ENCODE results near the gene CC2D2A. TPM values are rescaled to one million over a fixed set of nuclear protein-coding genes. Genes with fewer than 3 reads are reported as not detected.
"Not testable (repeated sequence)": the region's sequence is repeated elsewhere in the genome, so short reads cannot be mapped to it uniquely, and the experiment has no call there.

The CC2D2A gene
- total RNA-seq, 2 experiments from 2014 or later: not detected

DNA sequence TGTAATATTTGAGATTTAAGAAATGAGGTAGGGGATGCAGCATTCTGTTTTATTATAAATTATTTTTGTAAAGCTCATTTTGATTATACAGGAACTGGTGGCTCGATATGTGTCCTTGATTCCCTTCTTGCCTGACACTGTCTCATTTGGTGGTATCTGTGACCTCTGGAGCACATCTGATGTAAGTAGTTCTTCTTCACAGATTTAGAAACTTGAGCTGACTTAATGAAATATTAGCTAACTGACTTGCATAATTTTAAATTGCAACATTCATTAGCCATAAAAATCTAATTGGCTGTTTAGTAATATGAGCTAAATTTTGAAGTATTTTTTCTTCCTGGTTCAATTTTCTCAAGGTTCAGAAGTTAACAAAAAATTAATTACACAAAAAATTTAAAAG, 116.4 kb downstream of the CC2D2A start:
- Mint-ChIP-seq H3K36me3 (ENCODE audit: low read depth) (peaks cover 1% of the 10 kb centered on the region), H3K9me3 (no peaks in the 10 kb centered on the region), H3K27me3 (ENCODE audit: low read depth) (no peaks in the 10 kb centered on the region), H3K27ac (no peak overlapping the region), H3K4me1 (ENCODE audit: low read depth) (peaks cover 2% of the 10 kb centered on the region), H3K4me3 (no peak overlapping the region)
- CTCF ChIA-PET: no interaction called here
- DNase-seq: no peak
- intact Hi-C loops (cut with micrococcal nuclease): no loop called here

DNA sequence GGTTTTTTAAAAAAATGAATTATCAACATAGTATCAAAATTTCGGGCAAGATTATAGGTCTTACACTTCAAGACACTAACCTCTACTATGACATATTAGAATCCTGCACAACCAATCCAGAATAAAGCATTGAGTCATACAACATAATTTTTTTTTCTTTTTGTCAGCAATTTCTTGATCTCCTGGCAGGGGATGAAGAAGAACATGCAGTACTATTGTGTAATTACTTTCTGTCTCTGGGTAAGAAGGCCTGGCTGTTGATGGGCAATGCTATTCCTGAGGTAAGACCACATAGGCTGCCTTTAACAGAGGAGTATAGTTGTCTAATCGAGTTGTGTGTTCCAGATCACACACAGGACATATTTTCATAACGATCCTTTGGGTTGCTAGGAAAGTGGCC, 118.0 kb downstream of the CC2D2A start:
- Mint-ChIP-seq H3K27me3 (ENCODE audit: low read depth) (no peaks in the 10 kb centered on the region), H3K36me3 (ENCODE audit: low read depth) (peaks cover 1% of the 10 kb centered on the region), H3K4me1 (ENCODE audit: low read depth) (no peaks in the 10 kb centered on the region), H3K9me3 (no peaks in the 10 kb centered on the region), H3K27ac (no peak overlapping the region), H3K4me3 (no peak overlapping the region)
- no peak for DNase-seq
- intact Hi-C loops (cut with micrococcal nuclease): no loop called here
- CTCF ChIA-PET: no interaction called here

DNA sequence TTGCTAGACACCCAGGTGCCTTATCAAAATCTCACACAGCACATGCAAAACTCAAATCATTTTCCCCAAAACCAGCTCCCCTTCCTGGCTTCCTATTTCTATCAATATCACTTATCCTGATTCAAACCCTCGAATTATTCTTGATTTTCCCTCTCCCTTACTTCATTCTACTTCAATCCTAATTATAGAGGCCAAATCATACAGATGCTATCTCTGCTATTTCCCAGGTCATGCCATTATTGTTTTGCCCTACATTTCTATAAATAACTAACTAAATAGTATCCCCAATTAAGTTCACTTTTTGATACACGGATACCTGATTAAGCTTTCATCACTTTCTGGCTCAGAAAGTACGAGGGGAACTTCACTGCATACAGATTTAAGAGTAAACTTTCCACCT, 123.1 kb downstream of the CC2D2A start:
- intact Hi-C loops (cut with micrococcal nuclease): no loop called here
- H3K27me3 Mint-ChIP-seq (ENCODE audit: low read depth): no peaks in the 10 kb centered on the region
- CTCF ChIA-PET: no interaction called here
- H3K36me3 Mint-ChIP-seq (ENCODE audit: low read depth): peaks cover 1% of the 10 kb centered on the region
- no peak overlapping the region for H3K4me3 Mint-ChIP-seq
- no peak for DNase-seq
- H3K9me3 Mint-ChIP-seq: no peaks in the 10 kb centered on the region
- H3K4me1 Mint-ChIP-seq (ENCODE audit: low read depth): no peaks in the 10 kb centered on the region
- no peak overlapping the region for H3K27ac Mint-ChIP-seq

GRCh38 chr4:15598644-15599043, 129.0 kb downstream of the CC2D2A start:
- H3K27me3 Mint-ChIP-seq (ENCODE audit: low read depth): no peaks in the 10 kb centered on the region

GRCh38 chr4:15600176-15600575, 130.5 kb downstream of the CC2D2A start:
- no peaks in the 10 kb centered on the region for H3K27me3 Mint-ChIP-seq (ENCODE audit: low read depth)
- H3K4me1 Mint-ChIP-seq (ENCODE audit: low read depth): no peaks in the 10 kb centered on the region
- no peak overlapping the region for H3K27ac Mint-ChIP-seq
- no peak overlapping the region for H3K4me3 Mint-ChIP-seq
- intact Hi-C loops (cut with micrococcal nuclease): no loop called here
- CTCF ChIA-PET: no interaction called here
- peaks cover 20% of the 10 kb centered on the region for H3K36me3 Mint-ChIP-seq (ENCODE audit: low read depth)
- DNase-seq: no peak
- no peaks in the 10 kb centered on the region for H3K9me3 Mint-ChIP-seq

More at GRCh38 chr4:15598644-15599043, 129.0 kb downstream of the CC2D2A start:
- Mint-ChIP-seq H3K4me1 (ENCODE audit: low read depth) (no peaks in the 10 kb centered on the region), H3K4me3 (no peak overlapping the region), H3K27ac (no peak overlapping the region), H3K36me3 (ENCODE audit: low read depth) (peaks cover 10% of the 10 kb centered on the region), H3K9me3 (no peaks in the 10 kb centered on the region)
- DNase-seq: no peak
- intact Hi-C loops (cut with micrococcal nuclease): no loop called here
- CTCF ChIA-PET: interaction anchor here (0.7 to 1.7 kb wide), 2 partner anchors 19 to 80 kb away, joined by 3 read pairs; no protein-coding TSS in a partner anchor

DNA sequence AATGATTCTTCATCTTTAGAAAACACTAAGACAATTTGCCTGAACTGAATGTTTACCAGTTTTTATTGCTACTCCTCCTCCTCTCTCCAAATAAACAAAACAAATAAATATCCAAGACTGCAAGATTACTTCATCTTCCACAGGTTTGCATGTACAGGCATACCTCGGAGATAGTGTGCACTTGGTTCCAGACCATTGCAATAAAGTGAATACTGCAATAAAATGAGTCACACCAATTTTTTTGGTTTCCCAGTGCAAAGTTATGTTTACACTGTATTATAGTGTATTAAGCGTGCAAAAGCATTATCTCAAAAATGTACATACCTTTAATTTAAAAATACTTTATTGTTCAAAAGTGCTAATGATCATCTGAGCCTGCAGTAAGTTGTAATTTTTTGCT, 132.2 kb downstream of the CC2D2A start:
- Mint-ChIP-seq H3K27me3 (ENCODE audit: low read depth) (no peaks in the 10 kb centered on the region), H3K36me3 (ENCODE audit: low read depth) (peaks cover 30% of the 10 kb centered on the region), H3K9me3 (no peaks in the 10 kb centered on the region), H3K4me3 (no peak overlapping the region), H3K4me1 (ENCODE audit: low read depth) (no peaks in the 10 kb centered on the region), H3K27ac (no peak overlapping the region)
- DNase-seq: no peak
- intact Hi-C loops (cut with micrococcal nuclease): no loop called here
- CTCF ChIA-PET: interaction anchor here (0.8 kb wide), 1 partner anchor 48 kb away, joined by 3 read pairs; no protein-coding TSS in a partner anchor

GRCh38 chr4:15605537-15605936, 135.9 kb downstream of the CC2D2A start:
- H3K4me3 Mint-ChIP-seq: no peak overlapping the region
- H3K36me3 Mint-ChIP-seq (ENCODE audit: low read depth): peaks cover 36% of the 10 kb centered on the region
- CTCF ChIA-PET: no interaction called here
- no peak for DNase-seq
- peaks cover 4% of the 10 kb centered on the region for H3K4me1 Mint-ChIP-seq (ENCODE audit: low read depth)
- intact Hi-C loops (cut with micrococcal nuclease): no loop called here
- no peaks in the 10 kb centered on the region for H3K9me3 Mint-ChIP-seq
- no peak overlapping the region for H3K27ac Mint-ChIP-seq
- H3K27me3 Mint-ChIP-seq (ENCODE audit: low read depth): no peaks in the 10 kb centered on the region

DNA sequence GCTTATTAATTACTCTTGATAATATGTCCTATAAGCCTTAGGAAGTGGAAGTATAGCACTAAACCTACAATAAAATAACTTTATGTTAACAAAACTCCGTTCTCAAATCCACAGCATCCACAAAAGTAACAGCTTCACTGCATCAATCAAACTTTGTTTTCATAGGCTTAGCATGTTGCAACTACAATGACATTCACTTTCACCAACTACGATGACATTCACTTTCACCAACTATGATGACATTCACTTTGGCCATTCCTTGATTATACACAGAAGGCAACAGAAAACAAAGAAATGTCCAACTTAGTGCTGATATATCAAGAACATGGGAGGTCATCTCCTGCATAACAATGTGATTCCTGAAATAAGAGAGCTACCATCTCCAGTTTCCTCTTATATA, 141.2 kb downstream of the CC2D2A start:
- H3K9me3 Mint-ChIP-seq: no peaks in the 10 kb centered on the region
- H3K4me3 Mint-ChIP-seq: no peak overlapping the region
- no peak for DNase-seq
- H3K27me3 Mint-ChIP-seq (ENCODE audit: low read depth): no peaks in the 10 kb centered on the region
- H3K36me3 Mint-ChIP-seq (ENCODE audit: low read depth): peaks cover 24% of the 10 kb centered on the region
- H3K4me1 Mint-ChIP-seq (ENCODE audit: low read depth): peaks cover 11% of the 10 kb centered on the region
- CTCF ChIA-PET: no interaction called here
- intact Hi-C loops (cut with micrococcal nuclease): no loop called here
- no peak overlapping the region for H3K27ac Mint-ChIP-seq

DNA sequence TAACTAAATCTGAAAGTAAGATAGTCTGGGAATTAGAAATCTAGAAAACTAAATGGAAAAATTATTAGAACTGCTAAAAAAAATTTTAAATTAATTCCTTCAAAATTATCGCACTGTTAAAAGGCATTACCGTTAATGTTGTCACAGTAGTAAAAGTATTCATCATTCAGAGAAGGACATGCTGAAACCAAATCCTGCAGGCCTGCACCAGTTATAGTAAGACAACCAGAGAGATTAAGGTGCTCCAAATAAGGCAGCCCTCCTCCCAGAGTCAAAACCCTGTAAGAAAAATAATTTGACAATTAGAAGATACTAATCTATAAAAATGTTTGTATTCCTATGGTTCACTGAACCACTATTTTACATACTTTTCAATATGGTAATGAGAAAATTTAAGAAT, 142.5 kb downstream of the CC2D2A start:
- no peak overlapping the region for H3K4me3 Mint-ChIP-seq
- no peak overlapping the region for H3K27ac Mint-ChIP-seq
- H3K4me1 Mint-ChIP-seq (ENCODE audit: low read depth): peaks cover 11% of the 10 kb centered on the region
- intact Hi-C loops (cut with micrococcal nuclease): loop anchor here (2.0 kb wide), 1 partner anchor 15 kb away; no protein-coding TSS in a partner anchor
- H3K9me3 Mint-ChIP-seq: no peaks in the 10 kb centered on the region
- DNase-seq: no peak
- CTCF ChIA-PET: no interaction called here
- peaks cover 31% of the 10 kb centered on the region for H3K36me3 Mint-ChIP-seq (ENCODE audit: low read depth)
- H3K27me3 Mint-ChIP-seq (ENCODE audit: low read depth): no peaks in the 10 kb centered on the region

DNA sequence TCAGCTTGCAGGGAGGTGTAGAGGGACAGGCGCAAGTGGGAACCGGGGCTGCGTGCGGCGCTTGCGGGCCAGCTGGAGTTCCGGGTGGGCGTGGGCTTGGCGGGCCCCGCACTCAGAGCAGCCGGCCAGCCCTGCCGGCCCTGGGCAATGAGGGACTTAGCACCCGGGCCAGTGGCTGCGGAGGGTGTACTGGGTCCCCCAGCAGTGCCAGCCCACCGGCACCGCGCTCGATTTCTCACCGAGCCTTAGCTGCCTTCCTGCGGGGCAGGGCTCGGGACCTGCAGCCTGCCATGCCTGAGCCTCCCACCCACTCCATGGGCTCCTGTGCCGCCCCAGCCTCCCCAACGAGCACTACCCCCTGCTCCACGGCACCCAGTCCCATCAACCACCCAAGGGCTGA, 145.2 kb downstream of the CC2D2A start:
- H3K9me3 Mint-ChIP-seq; intact Hi-C loops (cut with micrococcal nuclease); H3K27me3 Mint-ChIP-seq (ENCODE audit: low read depth); H3K4me3 Mint-ChIP-seq; H3K27ac Mint-ChIP-seq; DNase-seq: not testable (repeated sequence)
- peaks cover 13% of the 10 kb centered on the region for H3K4me1 Mint-ChIP-seq (ENCODE audit: low read depth)
- H3K36me3 Mint-ChIP-seq (ENCODE audit: low read depth): peaks cover 44% of the 10 kb centered on the region
- CTCF ChIA-PET: interaction anchor here (0.6 kb wide), 1 partner anchor 979 kb away, joined by 3 read pairs; no protein-coding TSS in a partner anchor

DNA sequence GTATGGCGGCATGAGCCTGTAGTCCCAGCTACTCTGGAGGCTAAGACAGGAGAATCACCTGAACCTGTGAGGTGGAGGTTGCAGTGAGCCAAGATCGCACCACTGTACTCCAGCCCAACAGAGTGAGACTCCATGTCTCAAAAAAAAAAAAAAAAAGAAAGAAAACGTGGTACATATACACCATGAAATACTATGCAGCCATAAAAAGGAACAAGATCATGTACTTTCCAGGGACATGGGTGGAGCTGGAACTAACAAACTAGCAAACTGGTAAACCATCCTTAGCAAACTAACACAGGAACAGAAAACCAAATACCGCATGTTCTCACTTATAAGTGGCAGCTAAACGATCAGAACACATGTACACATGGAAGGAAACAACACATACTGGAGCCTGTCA, 147.7 kb downstream of the CC2D2A start:
- H3K4me3 Mint-ChIP-seq; H3K27ac Mint-ChIP-seq; DNase-seq; H3K27me3 Mint-ChIP-seq (ENCODE audit: low read depth); intact Hi-C loops (cut with micrococcal nuclease): not testable (repeated sequence)
- H3K36me3 Mint-ChIP-seq (ENCODE audit: low read depth): peaks cover 62% of the 10 kb centered on the region
- CTCF ChIA-PET: interaction anchor here (0.6 kb wide), 1 partner anchor 11 kb away, joined by 3 read pairs; no protein-coding TSS in a partner anchor
- H3K9me3 Mint-ChIP-seq: peaks cover 17% of the 10 kb centered on the region
- peaks cover 15% of the 10 kb centered on the region for H3K4me1 Mint-ChIP-seq (ENCODE audit: low read depth)

GRCh38 chr4:15636818-15637217, 167.1 kb downstream of the CC2D2A start:
- intact Hi-C loops (cut with micrococcal nuclease): no loop called here
- H3K4me1 Mint-ChIP-seq (ENCODE audit: low read depth): peaks cover 7% of the 10 kb centered on the region
- peaks cover 35% of the 10 kb centered on the region for H3K36me3 Mint-ChIP-seq (ENCODE audit: low read depth)
- no peaks in the 10 kb centered on the region for H3K27me3 Mint-ChIP-seq (ENCODE audit: low read depth)
- CTCF ChIA-PET: interaction anchor here (0.6 to 1.4 kb wide), 4 partner anchors 10 to 1475 kb away, joined by 3 to 4 read pairs (median 4); no protein-coding TSS in a partner anchor
- H3K9me3 Mint-ChIP-seq: peaks cover 4% of the 10 kb centered on the region
- no peak overlapping the region for H3K27ac Mint-ChIP-seq
- DNase-seq: no peak
- H3K4me3 Mint-ChIP-seq: no peak overlapping the region

- no peaks in the 10 kb centered on the region for H3K9me3 Mint-ChIP-seq
- peaks cover 24% of the 10 kb centered on the region for H3K36me3 Mint-ChIP-seq (ENCODE audit: low read depth)
- peaks cover 8% of the 10 kb centered on the region for H3K4me1 Mint-ChIP-seq (ENCODE audit: low read depth)
- H3K27me3 Mint-ChIP-seq (ENCODE audit: low read depth): no peaks in the 10 kb centered on the region
- H3K4me3 Mint-ChIP-seq: no peak overlapping the region
- no peak for DNase-seq
- H3K27ac Mint-ChIP-seq: no peak overlapping the region
- CTCF ChIA-PET: interaction anchor here (1.2 kb wide), 1 partner anchor 13 kb away, joined by 4 read pairs; no protein-coding TSS in a partner anchor
- intact Hi-C loops (cut with micrococcal nuclease): no loop called here
Observed at GRCh38 chr4:15638418-15638817, 168.7 kb downstream of the CC2D2A start.

Data from activated naive CD4-positive, alpha-beta T cell treated with anti-CD3 and anti-CD28 coated beads for 36 hours (primary cell).